Osteocyte (in vitro differentiated cells): Measurements from ENCODE around the gene TECPR1. TPM values are rescaled to one million over a fixed set of nuclear protein-coding genes. Genes with fewer than 3 reads are reported as not detected.

ENCODE experiments used
- DNase-seq: peaks from one replicate; pipeline ENCODE4 v3.0.0; 2021; ENCODE audit warnings: mixed read lengths; ENCODE audit not compliant: unreplicated experiment; ENCODE audit errors: extremely low spot score
- H3K27ac Mint-ChIP-seq: one replicate; pipeline ENCODE4 v1.8.0; 2021; ENCODE audit warnings: mild to moderate bottlenecking, mixed read lengths; ENCODE audit not compliant: unreplicated experiment
- H3K27me3 Mint-ChIP-seq: one replicate; pipeline ENCODE4 v1.8.0; 2021; ENCODE audit warnings: mixed read lengths; ENCODE audit not compliant: unreplicated experiment
- H3K36me3 Mint-ChIP-seq: one replicate; pipeline ENCODE4 v1.8.0; 2021; ENCODE audit warnings: mixed read lengths; ENCODE audit not compliant: unreplicated experiment
- H3K4me1 Mint-ChIP-seq: one replicate; pipeline ENCODE4 v1.8.0; 2021; ENCODE audit warnings: mixed read lengths; ENCODE audit not compliant: unreplicated experiment
- H3K4me3 Mint-ChIP-seq: one replicate; pipeline ENCODE4 v1.8.0; 2021; ENCODE audit warnings: mild to moderate bottlenecking, moderate library complexity, mixed read lengths; ENCODE audit not compliant: unreplicated experiment
- H3K9me3 Mint-ChIP-seq: one replicate; pipeline ENCODE4 v1.8.0; 2021; ENCODE audit warnings: mixed read lengths; ENCODE audit not compliant: unreplicated experiment
- CTCF ChIP-seq: fragments of 200-600 bp; sonication (generic); IDR thresholded peaks from 2 replicates; pipeline ENCODE4 v1.5.0; 2021; ENCODE audit warnings: antibody characterized with exemption, mild to moderate bottlenecking, moderate library complexity
- total RNA-seq: library from RNA; stranded (reverse); gene quantifications from 2 replicates; pipeline ENCODE4 v1.2.1, GENCODE V29; 2021

TECPR1 gene
- total RNA-seq, 1 donor from 2014 or later, result 33.6 TPM

- TF ChIP-seq CTCF, result no peak
- Mint-ChIP-seq H3K4me1 (no peaks in the 10 kb centered on the region), H3K27me3 (no peaks in the 10 kb centered on the region), H3K4me3 (no peak overlapping the region), H3K36me3 (peaks cover 4% of the 10 kb centered on the region), H3K9me3 (no peaks in the 10 kb centered on the region), H3K27ac (no peak overlapping the region)
- DNase-seq, result no peak
These were observed 20.4 kb downstream of the TECPR1 start for GRCh38 chr7:98231493-98232262.

GRCh38 chr7:98230746-98231471 is 21.1 kb downstream of the TECPR1 start:
- H3K27me3 Mint-ChIP-seq, result no peaks in the 10 kb centered on the region
- no peak for TF ChIP-seq CTCF
- no peaks in the 10 kb centered on the region for H3K4me1 Mint-ChIP-seq
- H3K4me3 Mint-ChIP-seq, result no peak overlapping the region
- no peak for DNase-seq
- H3K36me3 Mint-ChIP-seq, result peaks cover 7% of the 10 kb centered on the region
- no peaks in the 10 kb centered on the region for H3K9me3 Mint-ChIP-seq
- H3K27ac Mint-ChIP-seq, result no peak overlapping the region

GRCh38 chr7:98229991-98230745 is 21.9 kb downstream of the TECPR1 start:
- H3K4me3 Mint-ChIP-seq, result no peak overlapping the region
- no peak for DNase-seq

GRCh38 chr7:98229441-98229840 is 22.6 kb downstream of the TECPR1 start:
- no peaks in the 10 kb centered on the region for H3K4me1 Mint-ChIP-seq
- H3K27ac Mint-ChIP-seq, result no peak overlapping the region
- H3K36me3 Mint-ChIP-seq, result peaks cover 9% of the 10 kb centered on the region
- no peaks in the 10 kb centered on the region for H3K9me3 Mint-ChIP-seq
- no peak overlapping the region for H3K4me3 Mint-ChIP-seq
- no peak for TF ChIP-seq CTCF
- no peak for DNase-seq
- H3K27me3 Mint-ChIP-seq, result no peaks in the 10 kb centered on the region

More at GRCh38 chr7:98229991-98230745, 21.9 kb downstream of the TECPR1 start:
- peaks cover 9% of the 10 kb centered on the region for H3K36me3 Mint-ChIP-seq
- H3K4me1 Mint-ChIP-seq, result no peaks in the 10 kb centered on the region
- H3K9me3 Mint-ChIP-seq, result no peaks in the 10 kb centered on the region
- H3K27ac Mint-ChIP-seq, result no peak overlapping the region
- TF ChIP-seq CTCF, result no peak
- no peaks in the 10 kb centered on the region for H3K27me3 Mint-ChIP-seq

GRCh38 chr7:98228801-98229200 is 23.2 kb downstream of the TECPR1 start:
- TF ChIP-seq CTCF, result no peak
- H3K9me3 Mint-ChIP-seq, result no peaks in the 10 kb centered on the region
- no peaks in the 10 kb centered on the region for H3K4me1 Mint-ChIP-seq
- H3K4me3 Mint-ChIP-seq, result no peak overlapping the region
- no peak for DNase-seq
- H3K27ac Mint-ChIP-seq, result no peak overlapping the region
- H3K36me3 Mint-ChIP-seq, result peaks cover 9% of the 10 kb centered on the region
- H3K27me3 Mint-ChIP-seq, result no peaks in the 10 kb centered on the region
